ENCODE data around the gene PIGH.
"Not testable (repeated sequence)": the region's sequence is repeated elsewhere in the genome, so short reads cannot be mapped to it uniquely, and the experiment has no call there.

PIGH gene

DNA sequence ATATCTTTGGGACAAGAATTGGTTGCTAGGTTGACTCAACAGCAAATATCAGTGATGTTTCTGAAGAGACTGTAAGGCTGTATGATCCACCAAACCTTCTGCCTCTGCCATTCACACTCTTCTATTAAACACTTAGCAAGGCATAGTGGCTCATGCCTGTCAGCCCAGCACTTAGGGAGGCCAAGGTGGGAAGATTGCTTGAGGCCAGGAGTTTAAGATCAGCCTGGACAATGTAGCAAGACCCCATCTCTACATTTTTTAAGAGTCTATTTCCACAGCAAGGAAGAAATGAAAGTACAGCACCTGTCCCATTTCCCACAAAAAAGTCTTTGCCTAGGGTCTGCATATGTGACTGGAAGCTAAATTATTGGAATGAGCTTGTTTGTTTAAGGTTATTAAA is 27.5 kb upstream of the PIGH start:
- no peak overlapping the region for H3K4me3 ChIP-seq (ENCODE audit: low read length in 2 of 2)
- peaks cover 0 to 2% of the 10 kb centered on the region in 2 donors for H3K4me1 ChIP-seq (ENCODE audit: control insufficient read depth in 2 of 2, insufficient read depth in 1 of 2, low read depth in 1 of 2, low read length in 2 of 2)
- H3K27me3 ChIP-seq (ENCODE audit: control insufficient read depth in 3 of 3, insufficient read depth in 3 of 3, low read depth in 1 of 3, low read length in 3 of 3): no peaks in the 10 kb centered on the region
- DNase-seq (ENCODE audit: low spot score): no peak
- no peak overlapping the region for H3K27ac ChIP-seq (replicated peaks; ENCODE audit: low read length)
- H3K9ac ChIP-seq (ENCODE audit: low read depth, low read length, poor library complexity): no peak overlapping the region
- no peak overlapping the region for H3K14ac ChIP-seq (ENCODE audit: low read length)
- no peak overlapping the region for H3K23ac ChIP-seq (ENCODE audit: low read depth, low read length, poor library complexity)
- no peak overlapping the region for H4K91ac ChIP-seq (ENCODE audit: low read depth, low read length, poor library complexity)
- no peak overlapping the region for H2BK12ac ChIP-seq (ENCODE audit: low read length)
- no peaks in the 10 kb centered on the region for H3K79me1 ChIP-seq (ENCODE audit: low read depth, low read length)
- H2BK15ac ChIP-seq (ENCODE audit: low read length): no peak overlapping the region
- H3K4ac ChIP-seq (ENCODE audit: low read length): no peak overlapping the region
- H2AK5ac ChIP-seq (ENCODE audit: low read depth, low read length): no peak overlapping the region
- H2BK5ac ChIP-seq (ENCODE audit: low read length): no peak overlapping the region
- no peak overlapping the region for H4K8ac ChIP-seq (ENCODE audit: low read depth, low read length)
- H2BK120ac ChIP-seq (ENCODE audit: low read depth, low read length): no peak overlapping the region
- H2AFZ ChIP-seq (ENCODE audit: low read length): no peak overlapping the region
- H3K4me2 ChIP-seq (ENCODE audit: insufficient read depth, low read length, poor library complexity, severe bottlenecking): no peak overlapping the region
- H3K18ac ChIP-seq (ENCODE audit: low read length): no peak overlapping the region
- no peaks in the 10 kb centered on the region for H3K9me3 ChIP-seq (replicated peaks in 1 of 2; ENCODE audit: control insufficient read depth in 2 of 2, insufficient read depth in 1 of 2, low read depth in 1 of 2, low read length in 2 of 2)
- peaks cover 0 to 4% of the 10 kb centered on the region in 2 donors for H3K36me3 ChIP-seq (replicated peaks in 1 of 2; ENCODE audit: control insufficient read depth in 2 of 2, insufficient read depth in 2 of 2, low read length in 2 of 2)

DNA sequence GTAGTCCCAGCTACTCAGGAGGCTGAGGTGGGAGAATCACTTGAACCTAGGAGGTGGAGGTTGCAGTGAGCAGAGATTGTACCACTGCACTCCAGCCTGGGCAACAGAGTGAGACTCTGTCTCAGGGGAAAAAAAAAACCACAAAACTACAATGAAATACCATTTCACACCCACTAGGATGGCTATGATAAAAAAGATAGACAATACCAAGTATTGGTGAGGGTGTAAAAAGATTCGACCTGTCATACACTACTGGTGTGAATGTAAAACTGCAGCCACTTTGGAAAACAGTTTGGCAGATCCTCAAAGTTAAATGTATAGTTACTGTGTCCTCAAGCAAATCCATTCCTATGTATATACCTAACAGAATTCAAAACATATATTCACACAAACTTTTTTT is 26.1 kb upstream of the PIGH start:
- not testable (repeated sequence) for H2BK120ac ChIP-seq (ENCODE audit: low read depth, low read length)

DNA sequence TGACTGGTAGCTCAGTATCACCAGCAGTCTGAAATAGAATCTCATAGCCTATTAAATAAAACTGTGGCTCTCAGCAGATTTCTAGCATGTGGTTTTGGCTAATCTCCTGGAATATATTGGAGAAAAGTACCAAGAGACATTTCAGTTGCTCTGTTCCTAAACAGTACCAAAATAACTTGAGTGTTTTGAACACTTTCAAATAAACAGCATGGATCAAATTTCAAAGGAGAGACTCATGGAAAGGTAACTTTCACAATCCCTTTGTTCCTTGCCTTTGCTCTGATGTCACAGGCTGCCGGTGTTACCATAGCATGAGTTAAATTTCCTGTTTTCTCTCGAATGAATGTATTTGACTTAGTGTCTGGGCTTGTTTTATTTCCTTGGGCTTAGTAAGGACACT is 23.0 kb upstream of the PIGH start:
- no peak for DNase-seq (ENCODE audit: low spot score)
- Histone ChIP-seq H3K9ac (ENCODE audit: low read depth, low read length, poor library complexity) (no peak overlapping the region), H2AK5ac (ENCODE audit: low read depth, low read length) (no peak overlapping the region), H3K36me3 (replicated peaks in 1 of 2; ENCODE audit: control insufficient read depth in 2 of 2, insufficient read depth in 2 of 2, low read length in 2 of 2) (peaks cover 0 to 3% of the 10 kb centered on the region in 2 donors), H2BK15ac (ENCODE audit: low read length) (no peak overlapping the region), H3K79me1 (ENCODE audit: low read depth, low read length) (no peaks in the 10 kb centered on the region), H3K23ac (ENCODE audit: low read depth, low read length, poor library complexity) (no peak overlapping the region), H3K4ac (ENCODE audit: low read length) (no peak overlapping the region), H2AFZ (ENCODE audit: low read length) (peak overlapping the region; percentile 1), H4K91ac (ENCODE audit: low read depth, low read length, poor library complexity) (no peak overlapping the region), H3K4me3 (ENCODE audit: low read length in 2 of 2) (no peak overlapping the region), H3K4me2 (ENCODE audit: insufficient read depth, low read length, poor library complexity, severe bottlenecking) (no peak overlapping the region), H3K27me3 (ENCODE audit: control insufficient read depth in 3 of 3, insufficient read depth in 3 of 3, low read depth in 1 of 3, low read length in 3 of 3) (no peaks in the 10 kb centered on the region), H2BK120ac (ENCODE audit: low read depth, low read length) (no peak overlapping the region), H2BK12ac (ENCODE audit: low read length) (no peak overlapping the region), H3K9me3 (replicated peaks in 1 of 2; ENCODE audit: control insufficient read depth in 2 of 2, insufficient read depth in 1 of 2, low read depth in 1 of 2, low read length in 2 of 2) (no peaks in the 10 kb centered on the region), H3K27ac (replicated peaks; ENCODE audit: low read length) (no peak overlapping the region), H3K4me1 (ENCODE audit: control insufficient read depth in 2 of 2, insufficient read depth in 1 of 2, low read depth in 1 of 2, low read length in 2 of 2) (peaks cover 7% of the 10 kb centered on the region in 2 donors), H2BK5ac (ENCODE audit: low read length) (no peak overlapping the region), H3K14ac (ENCODE audit: low read length) (no peak overlapping the region), H4K8ac (ENCODE audit: low read depth, low read length) (no peak overlapping the region), H3K18ac (ENCODE audit: low read length) (no peak overlapping the region)
- no CpG with 5 or more reads among the region's 2 CpGs for WGBS, 2 donors (ENCODE audit: extremely low coverage in 2 of 2, insufficient read length in 2 of 2, insufficient replicate concordance in 1 of 2)

More for the DNA sequence above, 26.1 kb upstream of the PIGH start:
- not testable (repeated sequence) for H3K9ac ChIP-seq (ENCODE audit: low read depth, low read length, poor library complexity); H3K79me1 ChIP-seq (ENCODE audit: low read depth, low read length); H3K27me3 ChIP-seq (ENCODE audit: control insufficient read depth in 3 of 3, insufficient read depth in 3 of 3, low read depth in 1 of 3, low read length in 3 of 3); H3K4me1 ChIP-seq (ENCODE audit: control insufficient read depth in 2 of 2, insufficient read depth in 1 of 2, low read depth in 1 of 2, low read length in 2 of 2); H2AFZ ChIP-seq (ENCODE audit: low read length); H3K4ac ChIP-seq (ENCODE audit: low read length); DNase-seq (ENCODE audit: low spot score); H2BK15ac ChIP-seq (ENCODE audit: low read length); H4K91ac ChIP-seq (ENCODE audit: low read depth, low read length, poor library complexity); H3K23ac ChIP-seq (ENCODE audit: low read depth, low read length, poor library complexity); H3K4me3 ChIP-seq (ENCODE audit: low read length in 2 of 2); H3K18ac ChIP-seq (ENCODE audit: low read length); H2BK12ac ChIP-seq (ENCODE audit: low read length); H3K14ac ChIP-seq (ENCODE audit: low read length); H3K27ac ChIP-seq (replicated peaks; ENCODE audit: low read length); H3K9me3 ChIP-seq (replicated peaks in 1 of 2; ENCODE audit: control insufficient read depth in 2 of 2, insufficient read depth in 1 of 2, low read depth in 1 of 2, low read length in 2 of 2); H2BK5ac ChIP-seq (ENCODE audit: low read length); H3K4me2 ChIP-seq (ENCODE audit: insufficient read depth, low read length, poor library complexity, severe bottlenecking); H4K8ac ChIP-seq (ENCODE audit: low read depth, low read length); H2AK5ac ChIP-seq (ENCODE audit: low read depth, low read length); H3K36me3 ChIP-seq (replicated peaks in 1 of 2; ENCODE audit: control insufficient read depth in 2 of 2, insufficient read depth in 2 of 2, low read length in 2 of 2)
- no CpG with 5 or more reads among the region's 1 CpG for WGBS, 2 donors (ENCODE audit: extremely low coverage in 2 of 2, insufficient read length in 2 of 2, insufficient replicate concordance in 1 of 2)

DNA sequence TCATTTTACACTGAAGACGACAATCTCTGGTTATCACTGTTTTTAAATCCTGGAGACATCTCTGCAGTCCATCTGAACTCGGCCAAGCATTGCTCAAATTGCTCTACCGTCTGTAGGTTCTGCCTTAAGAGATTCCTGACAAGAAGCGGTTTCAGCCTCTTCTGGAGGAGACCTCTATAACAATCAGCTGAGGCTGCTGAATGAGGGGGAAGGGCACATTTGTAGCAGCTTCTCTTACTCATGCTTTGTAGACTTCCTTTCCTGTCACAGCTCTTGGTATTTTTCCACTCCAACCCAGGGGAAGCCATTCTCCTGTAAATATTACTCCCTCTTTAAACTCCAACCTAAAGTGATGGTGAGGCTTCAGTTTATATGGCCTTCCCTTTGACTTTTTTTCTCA is 22.6 kb upstream of the PIGH start:
- Histone ChIP-seq H3K9me3 (replicated peaks in 1 of 2; ENCODE audit: control insufficient read depth in 2 of 2, insufficient read depth in 1 of 2, low read depth in 1 of 2, low read length in 2 of 2) (no peaks in the 10 kb centered on the region), H2BK15ac (ENCODE audit: low read length) (no peak overlapping the region), H3K4ac (ENCODE audit: low read length) (no peak overlapping the region), H3K4me1 (ENCODE audit: control insufficient read depth in 2 of 2, insufficient read depth in 1 of 2, low read depth in 1 of 2, low read length in 2 of 2) (peaks cover 7% of the 10 kb centered on the region in 2 donors), H2BK120ac (ENCODE audit: low read depth, low read length) (no peak overlapping the region), H2AFZ (ENCODE audit: low read length) (peak overlapping the region; percentile 1), H3K14ac (ENCODE audit: low read length) (no peak overlapping the region), H3K27ac (replicated peaks; ENCODE audit: low read length) (no peak overlapping the region), H3K4me2 (ENCODE audit: insufficient read depth, low read length, poor library complexity, severe bottlenecking) (no peak overlapping the region), H3K18ac (ENCODE audit: low read length) (no peak overlapping the region), H4K8ac (ENCODE audit: low read depth, low read length) (no peak overlapping the region), H2AK5ac (ENCODE audit: low read depth, low read length) (no peak overlapping the region), H2BK12ac (ENCODE audit: low read length) (no peak overlapping the region), H3K9ac (ENCODE audit: low read depth, low read length, poor library complexity) (no peak overlapping the region), H3K36me3 (replicated peaks in 1 of 2; ENCODE audit: control insufficient read depth in 2 of 2, insufficient read depth in 2 of 2, low read length in 2 of 2) (peaks cover 0 to 3% of the 10 kb centered on the region in 2 donors), H4K91ac (ENCODE audit: low read depth, low read length, poor library complexity) (no peak overlapping the region), H3K23ac (ENCODE audit: low read depth, low read length, poor library complexity) (no peak overlapping the region), H2BK5ac (ENCODE audit: low read length) (no peak overlapping the region), H3K79me1 (ENCODE audit: low read depth, low read length) (no peaks in the 10 kb centered on the region), H3K4me3 (ENCODE audit: low read length in 2 of 2) (no peak overlapping the region), H3K27me3 (ENCODE audit: control insufficient read depth in 3 of 3, insufficient read depth in 3 of 3, low read depth in 1 of 3, low read length in 3 of 3) (no peaks in the 10 kb centered on the region)
- no CpG with 5 or more reads among the region's 4 CpGs for WGBS, 2 donors (ENCODE audit: extremely low coverage in 2 of 2, insufficient read length in 2 of 2, insufficient replicate concordance in 1 of 2)
- DNase-seq (ENCODE audit: low spot score): peak; percentile 29
